Activated naive CD4-positive, alpha-beta T cell treated with anti-CD3 and anti-CD28 coated beads for 36 hours (primary cell): ENCODE measurements around the gene TAF11L5. TPM values are rescaled to one million over a fixed set of nuclear protein-coding genes. Genes with fewer than 3 reads are reported as not detected.
"Not testable (repeated sequence)": the region's sequence is repeated elsewhere in the genome, so short reads cannot be mapped to it uniquely, and the experiment has no call there.

Experiments used
- CTCF ChIA-PET: fragments of 350-600 bp; sonication (Branson Sonifier 250); formaldehyde crosslinking; loops from one replicate; lab custom pipeline; 2021; ENCODE audit warnings: antibody characterized with exemption; lab: Charles Lee
- DNase-seq: peaks from one replicate; pipeline ENCODE4 v3.0.0-alpha.2; 2020
- H3K27ac Mint-ChIP-seq: one replicate; pipeline ENCODE4 v1.8.0; 2021; ENCODE audit warnings: mild to moderate bottlenecking, mixed read lengths
- H3K27me3 Mint-ChIP-seq: one replicate; pipeline ENCODE4 v1.8.0; 2021; ENCODE audit warnings: low read depth, mixed read lengths
- H3K36me3 Mint-ChIP-seq: one replicate; pipeline ENCODE4 v1.8.0; 2021; ENCODE audit warnings: low read depth, mixed read lengths
- H3K4me1 Mint-ChIP-seq: one replicate; pipeline ENCODE4 v1.8.0; 2021; ENCODE audit warnings: low read depth, mixed read lengths
- H3K4me3 Mint-ChIP-seq: one replicate; pipeline ENCODE4 v1.8.0; 2021; ENCODE audit warnings: mild to moderate bottlenecking, moderate library complexity, mixed read lengths
- H3K9me3 Mint-ChIP-seq: one replicate; pipeline ENCODE4 v1.8.0; 2021; ENCODE audit warnings: mixed read lengths
- intact Hi-C: fragments of 100-400 bp; cut with micrococcal nuclease; formaldehyde crosslinking; loops from one replicate; pipeline ENCODE4 v1.15.1; 2023
- total RNA-seq, 2 experiments: library from RNA; stranded (reverse); gene quantifications; one replicate each; pipeline ENCODE4 v1.2.3, GENCODE V29; 2021

TAF11L5 gene
- total RNA-seq, 2 experiments from 2014 or later, result not detected

DNA sequence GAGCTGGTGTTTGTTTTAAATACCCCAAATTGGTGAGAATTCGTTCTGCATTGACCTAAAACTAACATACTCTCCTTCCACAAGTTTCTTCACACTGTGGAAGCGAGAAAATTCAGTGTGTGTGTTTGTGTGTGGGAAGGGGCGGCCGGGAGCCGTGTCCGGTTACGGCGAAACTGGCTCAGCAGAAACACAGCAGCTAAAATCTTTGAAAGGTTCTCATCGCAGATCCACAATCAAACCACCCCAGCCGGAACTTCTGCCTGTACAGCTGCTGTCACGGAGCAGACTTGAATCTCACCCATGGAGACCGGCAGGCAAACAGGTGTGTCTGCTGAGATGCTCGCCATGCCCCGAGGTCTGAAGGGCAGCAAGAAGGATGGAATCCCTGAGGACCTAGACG lies 7.0 kb upstream of the TAF11L5 start, which contains the start of gene TAF11L3:
TSS of gene TAF11L3 (plus strand) at position 301 of the 400 bp plus-strand sequence.
- H3K9me3 Mint-ChIP-seq, H3K27ac Mint-ChIP-seq, H3K27me3 Mint-ChIP-seq, intact Hi-C loops, H3K4me1 Mint-ChIP-seq, H3K4me3 Mint-ChIP-seq, H3K36me3 Mint-ChIP-seq, CTCF ChIA-PET, DNase-seq: not testable (repeated sequence)

GRCh38 chr5:17519508-17519907 lies 5.5 kb upstream of the TAF11L5 start:
- H3K4me3 Mint-ChIP-seq, intact Hi-C loops, H3K27me3 Mint-ChIP-seq, CTCF ChIA-PET, H3K27ac Mint-ChIP-seq, H3K36me3 Mint-ChIP-seq, H3K4me1 Mint-ChIP-seq, DNase-seq, H3K9me3 Mint-ChIP-seq: not testable (repeated sequence)

DNA sequence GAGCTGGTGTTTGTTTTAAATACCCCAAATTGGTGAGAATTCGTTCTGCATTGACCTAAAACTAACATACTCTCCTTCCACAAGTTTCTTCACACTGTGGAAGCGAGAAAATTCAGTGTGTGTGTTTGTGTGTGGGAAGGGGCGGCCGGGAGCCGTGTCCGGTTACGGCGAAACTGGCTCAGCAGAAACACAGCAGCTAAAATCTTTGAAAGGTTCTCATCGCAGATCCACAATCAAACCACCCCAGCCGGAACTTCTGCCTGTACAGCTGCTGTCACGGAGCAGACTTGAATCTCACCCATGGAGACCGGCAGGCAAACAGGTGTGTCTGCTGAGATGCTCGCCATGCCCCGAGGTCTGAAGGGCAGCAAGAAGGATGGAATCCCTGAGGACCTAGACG lies 3.5 kb upstream of the TAF11L5 start, which contains the start of gene TAF11L4:
TSS of gene TAF11L4 (plus strand) at position 301 of the 400 bp plus-strand sequence.
- H3K4me3 Mint-ChIP-seq, H3K27me3 Mint-ChIP-seq, H3K36me3 Mint-ChIP-seq, H3K4me1 Mint-ChIP-seq, DNase-seq, intact Hi-C loops, CTCF ChIA-PET, H3K27ac Mint-ChIP-seq, H3K9me3 Mint-ChIP-seq: not testable (repeated sequence)

- DNase-seq, H3K4me3 Mint-ChIP-seq, H3K27ac Mint-ChIP-seq, H3K27me3 Mint-ChIP-seq, H3K36me3 Mint-ChIP-seq, H3K4me1 Mint-ChIP-seq, intact Hi-C loops, H3K9me3 Mint-ChIP-seq, CTCF ChIA-PET: not testable (repeated sequence)
Measured at GRCh38 chr5:17526504-17526903, 1.5 kb downstream of the TAF11L5 start.

GRCh38 chr5:17528369-17528768 lies 3.3 kb downstream of the TAF11L5 start, which contains the start of gene TAF11L6:
Gene TAF11L6 (plus strand): TSS chr5:17528669.
- H3K4me1 Mint-ChIP-seq, intact Hi-C loops, CTCF ChIA-PET, H3K27me3 Mint-ChIP-seq, DNase-seq, H3K4me3 Mint-ChIP-seq, H3K9me3 Mint-ChIP-seq, H3K36me3 Mint-ChIP-seq, H3K27ac Mint-ChIP-seq: not testable (repeated sequence)

Other genes starting within 250 kb of the TAF11L5 start
- not detected for gene TAF11L2, start 27.0 kb upstream of the TAF11L5 start, total RNA-seq
- not detected for gene TAF11L3, start 6.9 kb upstream of the TAF11L5 start, total RNA-seq
- gene TAF11L4, start 3.4 kb upstream of the TAF11L5 start, total RNA-seq, result not detected
- not detected for gene TAF11L6, start 3.4 kb downstream of the TAF11L5 start, total RNA-seq
- not detected for gene TAF11L7, start 60.5 kb downstream of the TAF11L5 start, total RNA-seq
- not detected for gene TAF11L8, start 65.7 kb downstream of the TAF11L5 start, total RNA-seq
- gene TAF11L9, start 69.2 kb downstream of the TAF11L5 start, total RNA-seq, result not detected
- not detected for gene TAF11L10, start 72.6 kb downstream of the TAF11L5 start, total RNA-seq
- gene TAF11L11, start 78.9 kb downstream of the TAF11L5 start, total RNA-seq, result not detected
- not detected for gene TAF11L12, start 85.2 kb downstream of the TAF11L5 start, total RNA-seq
- gene TAF11L13, start 106.9 kb downstream of the TAF11L5 start, total RNA-seq, result not detected
- not detected for gene TAF11L14, start 109.2 kb downstream of the TAF11L5 start, total RNA-seq